NCI-H2196 (cell line): Measurements from ENCODE around the gene NRXN3.

Source experiments
- DNase-seq: peaks from one replicate; lab custom pipeline; 2025; ENCODE audit not compliant: unreplicated experiment; lab: John Stamatoyannopoulos, UW

The NRXN3 gene

GRCh38 chr14:79265366-79265946 is 1095.3 kb downstream of the NRXN3 start:
- DNase-seq = no peak

DNA sequence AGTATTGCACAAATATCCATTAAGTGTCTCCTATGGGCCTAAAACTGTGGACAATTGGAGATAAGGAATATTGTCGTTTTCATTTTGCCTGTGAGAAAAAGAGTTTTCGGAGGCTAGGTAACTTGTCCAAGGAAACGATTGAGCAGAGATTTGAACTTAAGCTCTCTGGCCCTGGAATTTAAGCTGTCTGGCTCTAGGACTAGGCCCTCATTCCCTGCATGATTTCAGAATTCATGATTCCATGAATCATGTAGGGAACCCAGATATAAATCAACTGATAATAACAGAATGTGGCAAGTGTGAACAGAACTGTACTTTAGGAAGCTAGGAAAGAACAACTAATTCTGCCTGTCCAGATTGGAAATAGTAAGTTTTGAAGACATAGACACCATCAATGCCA is 1100.2 kb downstream of the NRXN3 start:
- no peak for DNase-seq

GRCh38 chr14:79271122-79271521 is 1100.9 kb downstream of the NRXN3 start:
- DNase-seq = no peak

DNA sequence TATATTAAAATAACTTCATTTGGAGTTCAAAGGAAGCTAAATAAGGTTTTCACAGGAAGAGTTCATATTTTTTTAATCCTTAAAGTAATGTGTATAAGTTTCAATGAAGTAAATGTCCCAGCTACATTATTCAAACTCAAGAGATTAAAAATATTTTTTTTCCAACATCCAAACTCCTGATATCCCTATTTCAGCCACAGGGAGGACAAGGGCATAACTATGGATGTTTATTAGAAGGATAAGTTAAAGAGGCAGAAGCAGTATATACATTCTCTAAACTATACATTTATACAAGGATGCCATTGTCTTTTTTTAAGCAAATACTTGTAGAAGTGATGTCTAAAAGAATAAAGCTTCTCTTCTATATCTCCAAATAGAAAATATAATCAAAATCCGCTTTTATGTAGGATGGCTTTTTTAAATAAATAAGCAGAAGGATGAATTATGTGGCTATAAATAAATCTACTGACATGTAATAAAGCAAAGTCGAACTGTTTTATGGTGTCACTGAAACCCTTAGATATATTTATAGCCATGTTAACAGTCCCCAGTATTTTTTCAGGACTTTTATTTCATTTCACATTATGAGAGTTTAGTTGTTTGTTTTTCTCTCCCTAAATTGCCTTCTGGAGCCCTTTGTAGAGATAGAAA is 1104.6 kb downstream of the NRXN3 start:
- DNase-seq = no peak

DNA sequence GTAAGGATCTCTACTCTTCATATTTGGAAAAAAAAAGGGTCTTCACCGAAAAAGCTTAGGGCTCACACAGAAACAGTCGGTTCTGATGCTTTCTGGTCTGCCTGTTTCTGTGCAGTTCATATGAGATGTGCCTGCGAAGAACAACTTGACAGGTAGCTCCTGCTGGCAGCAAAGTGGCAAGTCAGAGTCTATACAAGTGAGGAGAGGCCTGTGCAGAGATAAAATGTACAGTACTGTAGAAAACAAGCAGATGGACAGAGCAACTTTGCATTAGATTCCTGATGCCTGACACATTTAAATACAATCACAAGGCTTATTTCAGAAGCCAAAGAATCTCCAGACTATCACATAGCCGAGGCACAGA is 1105.1 kb downstream of the NRXN3 start:
- no peak for DNase-seq

DNA sequence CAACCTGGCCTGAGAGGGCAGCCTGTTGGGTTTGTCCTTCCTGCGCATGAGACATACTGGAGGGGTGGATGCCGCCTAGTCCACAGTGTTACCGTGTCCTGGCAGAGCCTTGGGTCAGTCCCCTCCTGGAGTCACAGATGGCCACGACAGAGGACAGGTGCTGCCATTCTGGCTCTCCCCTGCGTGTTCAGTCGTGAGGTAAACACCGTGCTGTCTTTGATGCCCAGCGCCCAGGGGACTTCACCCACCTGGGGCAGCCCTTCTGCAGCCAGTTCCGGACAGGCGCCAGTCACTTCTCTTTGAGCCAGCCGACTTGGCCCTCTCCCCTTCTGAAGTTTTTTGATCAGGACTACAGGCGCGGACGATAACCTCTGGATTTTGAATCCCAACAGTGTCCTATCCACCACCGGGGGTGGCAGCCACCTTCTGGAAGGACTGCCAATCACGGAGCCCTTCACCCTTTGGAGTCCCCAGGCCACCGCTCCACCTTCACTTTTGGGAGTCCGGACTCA is 1108.2 kb downstream of the NRXN3 start:
- no peak for DNase-seq

DNA sequence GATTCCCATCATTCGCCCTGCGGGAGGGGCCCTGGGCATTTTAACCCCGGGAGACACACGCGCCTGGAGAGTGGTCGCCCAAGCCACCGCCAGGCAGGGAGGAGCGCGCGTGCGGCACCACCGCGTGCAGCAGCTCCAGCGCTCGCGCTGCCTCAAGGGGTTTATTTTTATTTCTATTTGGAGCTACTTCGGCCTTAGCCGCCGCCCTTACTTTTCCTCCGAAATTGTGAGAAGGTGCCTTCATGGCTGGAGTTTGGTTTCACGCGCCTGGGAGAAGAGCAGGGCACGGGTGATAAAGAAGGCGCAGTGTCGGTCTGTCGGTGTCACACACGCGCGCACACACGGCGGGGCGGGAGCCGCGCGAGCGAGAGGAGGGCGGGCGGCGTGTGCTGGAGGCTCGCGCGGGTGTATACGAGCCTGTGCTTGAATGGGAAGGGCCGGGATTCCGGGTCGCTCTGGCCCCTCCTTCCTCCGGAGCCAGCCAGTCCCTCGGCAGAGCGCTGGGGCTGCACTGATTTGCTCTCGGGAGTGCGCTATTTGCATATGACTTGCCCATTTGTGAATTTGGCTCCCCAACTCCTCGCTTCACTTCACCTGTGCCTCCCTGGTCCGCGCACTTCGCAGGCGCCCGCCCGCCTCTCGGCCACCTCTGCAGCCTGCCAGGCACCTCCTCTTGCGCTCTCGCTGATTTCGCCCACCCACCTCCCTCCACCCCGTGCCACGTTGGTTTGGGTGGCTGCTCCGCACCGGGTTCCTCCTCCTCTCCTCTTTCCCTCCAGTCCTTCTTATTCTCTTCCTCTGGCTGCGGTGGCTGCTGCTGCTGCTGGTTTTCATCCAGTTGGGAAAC is 1108.8 kb downstream of the NRXN3 start:
- DNase-seq = peak; percentile 74

DNA sequence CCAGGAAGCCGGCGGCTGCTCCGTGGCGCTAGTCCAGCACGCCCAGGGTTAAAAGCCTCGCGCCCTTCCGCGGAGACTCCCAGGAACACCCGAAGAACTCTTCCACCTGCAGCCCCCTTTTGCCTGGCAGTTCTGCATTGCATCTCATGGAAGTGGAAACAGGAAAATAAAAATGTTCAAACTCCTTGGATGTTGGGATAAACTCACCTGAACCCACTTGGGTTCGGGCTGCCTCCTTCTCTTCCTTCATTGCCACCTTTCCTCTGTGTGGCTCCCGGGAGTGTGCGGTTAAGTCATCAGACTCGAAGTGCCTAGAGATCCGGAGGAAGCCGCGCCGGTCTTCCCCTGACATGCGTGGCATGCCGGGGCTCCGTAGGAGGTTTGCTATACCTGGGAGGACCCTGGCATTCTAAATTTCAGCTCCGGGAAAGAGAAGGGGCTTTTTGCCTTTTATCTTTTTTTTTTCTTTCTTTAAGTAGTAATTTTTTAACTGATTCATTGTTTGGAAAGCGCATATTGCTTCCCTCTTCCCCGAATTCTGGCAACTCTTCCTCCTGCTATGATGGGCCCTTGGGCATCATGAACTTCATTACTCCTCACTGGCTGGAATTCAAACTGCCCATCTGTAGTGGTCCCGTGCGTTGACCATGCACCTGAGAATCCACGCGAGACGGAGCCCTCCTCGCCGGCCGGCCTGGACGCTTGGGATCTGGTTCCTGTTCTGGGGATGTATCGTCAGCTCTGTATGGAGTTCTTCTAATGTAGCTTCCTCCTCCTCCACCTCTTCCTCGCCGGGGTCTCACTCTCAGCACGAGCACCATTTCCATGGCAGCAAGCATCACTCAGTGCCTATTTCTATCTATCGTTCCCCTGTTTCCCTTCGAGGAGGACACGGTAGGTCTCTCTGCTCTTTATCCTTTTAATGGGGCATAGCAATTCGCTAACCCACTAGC is 1109.7 kb downstream of the NRXN3 start:
- no peak for DNase-seq

DNA sequence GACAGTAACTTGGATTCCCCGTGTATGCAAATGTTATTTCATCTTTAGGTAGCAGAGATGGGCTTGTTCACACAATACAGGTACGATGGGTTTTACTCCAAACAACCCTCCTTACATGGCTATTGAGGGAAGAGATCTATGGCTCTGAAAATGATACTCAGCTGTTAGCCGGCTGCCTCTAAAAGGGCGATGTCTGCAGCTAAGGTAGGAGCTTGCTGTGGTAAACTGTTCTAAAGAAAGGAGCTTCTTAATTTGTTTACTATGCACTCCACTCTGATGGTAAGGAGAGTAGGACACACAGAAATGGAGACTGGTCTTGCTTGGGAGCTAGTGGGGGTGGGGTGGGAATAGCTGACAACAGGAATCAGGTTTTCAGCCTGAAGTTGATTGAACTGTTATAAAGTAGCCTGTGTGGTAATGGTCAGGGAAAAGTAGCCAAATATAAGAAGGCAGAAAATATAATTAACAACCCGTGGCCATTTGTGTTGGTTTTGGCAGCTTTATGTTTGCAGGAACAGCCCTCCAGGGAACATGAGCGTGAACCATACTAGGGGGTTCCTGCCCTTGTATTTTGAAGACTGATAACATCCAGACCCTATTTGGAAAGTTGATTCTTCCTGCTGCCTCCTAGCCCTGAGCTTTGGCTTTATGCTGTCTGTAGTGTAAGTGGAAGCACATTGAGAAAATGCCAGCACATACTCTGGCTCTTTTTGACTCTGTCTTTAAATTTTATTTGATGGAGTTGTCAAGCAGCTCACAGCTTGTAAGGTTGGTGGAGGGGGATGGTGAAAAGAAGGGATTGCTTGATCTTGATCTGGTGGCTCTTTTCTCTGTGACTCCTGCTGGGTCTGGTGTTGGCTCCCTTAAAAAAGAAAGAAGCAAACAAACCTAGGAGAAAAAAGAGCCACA is 1111.3 kb downstream of the NRXN3 start:
- DNase-seq = no peak

- DNase-seq = no peak
Measured at GRCh38 chr14:79284621-79285020, 1114.4 kb downstream of the NRXN3 start.

DNA sequence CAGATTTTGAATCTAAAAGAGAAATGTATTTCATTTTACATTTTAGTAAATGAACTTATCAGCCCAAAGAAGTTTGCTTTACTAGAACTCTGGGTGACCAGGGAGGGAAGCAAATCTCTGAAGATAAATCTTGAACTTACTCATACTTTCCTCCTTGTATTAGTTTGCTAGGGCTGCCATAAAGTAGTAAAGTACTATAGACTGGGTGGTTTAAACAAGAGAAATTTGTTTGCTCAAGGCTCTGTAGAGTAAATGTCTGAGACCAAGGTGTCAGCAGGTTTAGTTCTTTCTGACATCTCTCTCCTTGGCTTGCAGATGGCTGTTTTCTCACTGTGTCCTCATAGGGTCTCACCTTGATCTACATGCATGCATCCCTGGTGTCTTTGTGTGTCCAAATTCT is 1115.1 kb downstream of the NRXN3 start:
- DNase-seq = no peak

- DNase-seq = no peak
Measured at GRCh38 chr14:79287976-79288375, 1117.8 kb downstream of the NRXN3 start.

DNA sequence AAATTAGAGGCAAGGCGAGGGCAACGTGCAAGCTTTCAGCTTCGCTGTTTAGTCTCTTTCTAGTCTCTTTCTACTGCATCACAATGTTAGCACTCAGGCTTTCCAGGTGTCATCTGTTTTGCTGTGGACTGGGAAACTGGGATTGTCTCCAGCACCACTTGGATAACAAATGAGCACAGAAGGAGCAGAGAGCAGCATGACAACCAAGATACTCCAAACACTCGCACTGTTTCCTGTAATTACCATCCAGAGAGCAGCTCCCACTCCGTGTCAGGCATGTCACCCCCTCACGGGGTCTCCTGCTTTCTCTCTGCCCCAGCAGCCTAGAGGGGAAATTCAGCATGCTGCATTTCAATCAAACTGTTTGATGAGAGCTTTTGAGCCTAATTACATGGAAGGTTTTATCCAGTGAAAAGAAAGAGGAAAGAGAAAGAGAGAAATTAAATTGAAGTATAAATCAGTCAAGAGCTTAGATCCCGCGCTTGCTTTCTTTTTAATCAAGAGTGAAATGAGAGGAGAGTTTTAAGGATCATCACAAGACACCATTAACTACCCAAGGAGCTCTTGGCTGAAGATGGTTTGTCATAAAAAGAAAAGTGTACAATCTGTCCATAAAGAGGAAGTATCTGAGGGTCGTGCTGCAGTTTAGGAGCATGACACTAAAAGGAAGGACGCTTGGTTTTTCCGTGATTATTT is 1123.5 kb downstream of the NRXN3 start:
- no peak for DNase-seq

- no peak for DNase-seq
Measured at GRCh38 chr14:79294499-79294898, 1124.3 kb downstream of the NRXN3 start.

DNA sequence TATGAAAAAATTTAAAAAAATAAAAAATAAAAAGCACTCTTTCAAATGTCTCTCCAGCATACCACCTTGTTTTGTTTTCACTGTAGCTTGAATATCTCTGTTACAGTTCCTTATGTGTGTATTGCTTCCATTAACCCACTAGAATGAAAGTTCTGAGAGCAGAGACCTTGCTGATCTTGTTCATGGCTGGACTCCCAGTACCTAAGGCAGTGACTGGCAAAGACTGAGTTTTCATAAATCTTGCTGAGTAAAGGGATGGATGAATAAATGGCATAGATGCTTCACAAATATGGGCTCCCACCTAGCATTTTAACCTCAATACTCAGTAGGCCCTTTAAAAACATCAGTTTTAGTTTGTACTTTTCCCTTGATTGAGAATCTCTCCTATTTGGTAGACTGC is 1125.2 kb downstream of the NRXN3 start:
- DNase-seq = no peak

DNA sequence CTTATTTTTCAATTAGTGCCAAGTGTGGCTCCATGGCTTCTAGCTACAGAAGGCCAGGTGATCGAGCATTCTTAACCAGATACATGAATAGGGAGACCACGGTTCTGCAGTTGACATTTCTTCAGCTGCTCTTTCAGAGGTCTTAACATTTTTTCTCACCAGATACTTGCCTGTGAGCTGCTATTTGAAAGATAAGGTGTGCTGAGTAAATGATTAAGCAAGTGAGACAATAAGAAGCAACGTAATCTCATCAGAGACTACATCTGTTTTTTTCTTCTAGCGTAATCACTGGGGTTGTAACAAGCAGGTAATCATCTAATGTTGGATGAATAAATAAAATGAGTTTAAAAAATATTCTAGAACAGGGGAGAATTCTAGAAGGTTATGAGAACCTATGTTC is 1128.2 kb downstream of the NRXN3 start:
- no peak for DNase-seq

- no peak for DNase-seq
Measured at GRCh38 chr14:79299162-79299561, 1129.0 kb downstream of the NRXN3 start.

- DNase-seq = no peak
Measured at GRCh38 chr14:79304279-79304678, 1134.1 kb downstream of the NRXN3 start.

GRCh38 chr14:79306546-79306945 is 1136.4 kb downstream of the NRXN3 start:
- DNase-seq = no peak
